Bronchial epithelial cell (primary cell): ENCODE measurements around the gene CD276. TPM values are rescaled to one million over a fixed set of nuclear protein-coding genes. Genes with fewer than 3 reads are reported as not detected.

ENCODE experiments used
- DNase-seq: peaks from one replicate; pipeline ENCODE4 v3.0.0-alpha.2; 2010; ENCODE audit warnings: low read depth
- FAIRE-seq: peaks from 2 replicates; lab custom pipeline; 2011; peaks lifted over from hg19 to GRCh38; lab: Jason Lieb, UNC
- H3K27me3 ChIP-seq: 2 replicates; pipeline ENCODE4 v1.5.1; 2011; ENCODE audit warnings: low read length; ENCODE audit not compliant: control insufficient read depth, insufficient read depth
- H3K36me3 ChIP-seq: 2 replicates; pipeline ENCODE4 v1.5.1; 2011; ENCODE audit warnings: low read length; ENCODE audit not compliant: control insufficient read depth, insufficient read depth
- H3K4me3 ChIP-seq: 2 replicates; pipeline ENCODE4 v1.5.1; 2011; ENCODE audit warnings: mild to moderate bottlenecking, low read depth, low read length, control low read depth
- CTCF ChIP-seq: IDR thresholded peaks from 2 replicates; pipeline ENCODE4 v1.5.1; 2011; ENCODE audit warnings: mild to moderate bottlenecking, moderate library complexity, low read length, control low read depth, inconsistent platforms; ENCODE audit not compliant: insufficient read depth, severe bottlenecking
- total RNA-seq: library from RNA; depleted of rRNA; stranded (reverse); fragments of >200 nt; gene quantifications from 2 replicates; pipeline ENCODE4 v1.2.1, GENCODE V29; 2014

The CD276 gene
- total RNA-seq, 1 donor from 2014 or later, result 21.9 TPM

GRCh38 chr15:73654659-73655058, 29.5 kb upstream of the CD276 start:
- DNase-seq (no peak), FAIRE-seq (no peak)
- no peaks in the 10 kb centered on the region for H3K27me3 ChIP-seq
- H3K36me3 ChIP-seq, result no peaks in the 10 kb centered on the region
- no peak for TF ChIP-seq CTCF
- no peak overlapping the region for H3K4me3 ChIP-seq

GRCh38 chr15:73655724-73656123, 28.5 kb upstream of the CD276 start:
- no peak for TF ChIP-seq CTCF
- Histone ChIP-seq H3K27me3 (no peaks in the 10 kb centered on the region), H3K36me3 (no peaks in the 10 kb centered on the region), H3K4me3 (no peak overlapping the region)
- DNase-seq, result no peak
- FAIRE-seq, result no peak

GRCh38 chr15:73658645-73659044, 25.5 kb upstream of the CD276 start:
- Histone ChIP-seq H3K36me3 (no peaks in the 10 kb centered on the region), H3K4me3 (no peak overlapping the region), H3K27me3 (no peaks in the 10 kb centered on the region)
- no peak for TF ChIP-seq CTCF
- FAIRE-seq, result no peak
- no peak for DNase-seq

GRCh38 chr15:73660455-73660854, 23.7 kb upstream of the CD276 start:
- DNase-seq (no peak), FAIRE-seq (no peak)
- Histone ChIP-seq H3K4me3 (no peak overlapping the region), H3K36me3 (no peaks in the 10 kb centered on the region), H3K27me3 (no peaks in the 10 kb centered on the region)
- TF ChIP-seq CTCF, result no peak

- H3K27me3 ChIP-seq, result no peaks in the 10 kb centered on the region
- FAIRE-seq, result no peak
These were observed 9.6 kb upstream of the CD276 start for GRCh38 chr15:73674587-73674986.

More at GRCh38 chr15:73674587-73674986, 9.6 kb upstream of the CD276 start:
- Histone ChIP-seq H3K36me3 (no peaks in the 10 kb centered on the region), H3K4me3 (no peak overlapping the region)
- TF ChIP-seq CTCF, result no peak
- DNase-seq, result no peak
